Chondrocyte (in vitro differentiated cells): ENCODE data around the gene RFC5. TPM values are rescaled to one million over a fixed set of nuclear protein-coding genes. Genes with fewer than 3 reads are reported as not detected.

ENCODE experiments used
- DNase-seq: peaks from one replicate; pipeline ENCODE4 v3.0.0; 2021; ENCODE audit warnings: mixed read lengths, low spot score
- H3K27ac Mint-ChIP-seq: one replicate; pipeline ENCODE4 v1.8.0; 2021; ENCODE audit warnings: mild to moderate bottlenecking, moderate library complexity, mixed read lengths; ENCODE audit not compliant: unreplicated experiment
- H3K27me3 Mint-ChIP-seq: 2 replicates; pipeline ENCODE4 v1.8.0; 2021; ENCODE audit warnings: low read depth, mixed read lengths
- H3K36me3 Mint-ChIP-seq: 2 replicates; pipeline ENCODE4 v1.8.0; 2021; ENCODE audit warnings: low read depth, mixed read lengths
- H3K4me1 Mint-ChIP-seq: 2 replicates; pipeline ENCODE4 v1.8.0; 2021; ENCODE audit warnings: low read depth, mild to moderate bottlenecking, mixed read lengths
- H3K4me3 Mint-ChIP-seq: one replicate; pipeline ENCODE4 v1.8.0; 2021; ENCODE audit warnings: mild to moderate bottlenecking, moderate library complexity, mixed read lengths; ENCODE audit not compliant: unreplicated experiment
- H3K9me3 Mint-ChIP-seq: 2 replicates; pipeline ENCODE4 v1.8.0; 2021; ENCODE audit warnings: low read depth, mixed read lengths
- CTCF ChIP-seq: fragments of 200-600 bp; sonication (generic); IDR thresholded peaks from 2 replicates; pipeline ENCODE4 v1.5.0; 2021; ENCODE audit warnings: antibody characterized with exemption, mild to moderate bottlenecking, moderate library complexity
- long read RNA-seq: library from polyadenylated mRNA; stranded (forward); transcript quantifications from one replicate; pipeline ENCODE4 v2.0.0, GENCODE V29; 2021
- total RNA-seq: library from RNA; stranded (reverse); gene quantifications from 3 replicates; pipeline ENCODE4 v1.2.1, GENCODE V29; 2021

Gene RFC5
- total RNA-seq, result 5.5 to 12.5 TPM (median 6.3 TPM) in 3 replicates
- long read RNA-seq, transcript RFC5-204 (11 exons, 1,655 nt), result major isoform, 5 of 10 reads
- long read RNA-seq, partial matches to known transcripts, result 1 of 10 reads
- long read RNA-seq, other reads (novel, unspliced or antisense), result 3 of 10 reads

GRCh38 chr12:118016424-118017264 lies at the start of gene RFC5:
Gene RFC5, plus strand, starts transcription at chr12:118016703. Its CDS starts 125 bp downstream, at chr12:118016828.
- Mint-ChIP-seq H3K4me3 (peak within 1 kb of the TSS; percentile 88), H3K27ac (peak within 1 kb of the TSS; percentile 82), H3K9me3 (no peaks in the 10 kb centered on the region), H3K36me3 (peaks cover 1% of the 10 kb centered on the region), H3K4me1 (peaks cover 17% of the 10 kb centered on the region), H3K27me3 (no peaks in the 10 kb centered on the region)
- no peak for TF ChIP-seq CTCF
- peak; percentile 98 for DNase-seq

- Mint-ChIP-seq H3K36me3 (peaks cover 4% of the 10 kb centered on the region), H3K4me3 (no peak overlapping the region), H3K4me1 (peaks cover 10% of the 10 kb centered on the region), H3K27ac (no peak overlapping the region), H3K27me3 (peaks cover 61% of the 10 kb centered on the region), H3K9me3 (peaks cover 9% of the 10 kb centered on the region)
- no peak for DNase-seq
- no peak for TF ChIP-seq CTCF
Measured at GRCh38 chr12:117967043-117967442, 49.5 kb upstream of the RFC5 start.

- Mint-ChIP-seq H3K4me3 (no peak overlapping the region), H3K4me1 (peaks cover 10% of the 10 kb centered on the region), H3K9me3 (peaks cover 10% of the 10 kb centered on the region), H3K36me3 (peaks cover 4% of the 10 kb centered on the region), H3K27me3 (peaks cover 61% of the 10 kb centered on the region), H3K27ac (no peak overlapping the region)
- TF ChIP-seq CTCF, result no peak
- no peak for DNase-seq
Measured at GRCh38 chr12:117967512-117967911, 49.0 kb upstream of the RFC5 start.

- TF ChIP-seq CTCF, result no peak
- Mint-ChIP-seq H3K36me3 (peaks cover 4% of the 10 kb centered on the region), H3K27ac (no peak overlapping the region), H3K4me1 (peaks cover 10% of the 10 kb centered on the region), H3K9me3 (peaks cover 10% of the 10 kb centered on the region), H3K4me3 (peak overlapping the region; percentile 72), H3K27me3 (peaks cover 64% of the 10 kb centered on the region)
- no peak for DNase-seq
Measured at GRCh38 chr12:117968151-117968789, 48.2 kb upstream of the RFC5 start.
